ENCODE results near the gene EPS8. TPM values are rescaled to one million over a fixed set of nuclear protein-coding genes. Genes with fewer than 3 reads are reported as not detected.
"Not testable (repeated sequence)": the region's sequence is repeated elsewhere in the genome, so short reads cannot be mapped to it uniquely, and the experiment has no call there.

Gene EPS8
- polyA plus RNA-seq, 4 donors: 61.1 to 65.8 (median 61.9) TPM

DNA sequence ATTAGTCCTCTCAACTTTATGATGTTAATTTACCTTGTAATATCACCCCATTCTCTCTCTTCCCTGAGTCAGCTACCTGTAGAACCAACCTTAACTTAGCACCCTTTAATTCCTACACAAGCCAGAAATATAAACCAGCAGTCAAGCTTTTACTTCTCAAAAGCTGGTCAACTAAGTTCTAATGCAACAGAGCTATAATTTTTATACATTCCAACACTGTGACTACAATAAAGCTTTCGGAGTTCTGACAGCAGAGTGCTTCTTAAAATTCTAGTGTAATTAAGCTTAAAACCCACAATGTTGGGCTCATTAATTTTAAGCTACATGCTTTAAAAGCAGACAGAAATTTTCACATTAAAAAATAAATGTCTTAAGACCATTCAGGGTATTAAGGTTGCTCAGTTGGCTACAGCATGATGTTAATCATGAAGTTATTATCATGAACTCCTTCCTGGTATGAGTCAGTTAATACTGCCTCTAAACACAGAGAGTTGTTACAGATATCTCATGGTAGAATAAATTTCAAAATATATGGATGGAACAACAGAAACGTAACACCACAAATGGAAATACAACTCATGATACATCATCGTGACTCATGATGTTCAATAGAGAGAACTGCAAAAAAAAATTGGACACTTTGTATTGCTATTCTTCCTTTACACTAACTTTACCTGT, 126.7 kb downstream of the EPS8 start:
- DNase-seq (ENCODE audit: low read depth in 4 of 4, low spot score in 3 of 4): no peak

DNA sequence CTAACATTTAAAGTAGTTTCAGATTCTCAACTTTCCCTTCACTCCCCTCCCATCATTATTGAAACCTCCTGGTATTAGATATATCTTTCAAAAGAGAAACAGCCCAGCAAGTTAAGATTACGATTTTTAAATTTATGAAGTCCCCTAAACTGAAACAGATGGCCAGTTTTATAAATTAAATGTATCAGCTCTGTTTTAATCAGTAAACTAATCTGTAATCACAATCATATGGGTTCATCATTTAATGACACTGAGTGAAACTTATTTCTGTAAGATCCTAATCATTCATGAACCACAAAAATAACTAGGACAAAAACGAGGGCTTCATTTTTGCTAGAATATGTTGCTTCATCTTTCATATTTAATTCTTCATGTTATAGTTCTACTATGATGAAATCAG, 137.8 kb downstream of the EPS8 start:
- DNase-seq (ENCODE audit: low read depth in 4 of 4, low spot score in 3 of 4): no peak

DNA sequence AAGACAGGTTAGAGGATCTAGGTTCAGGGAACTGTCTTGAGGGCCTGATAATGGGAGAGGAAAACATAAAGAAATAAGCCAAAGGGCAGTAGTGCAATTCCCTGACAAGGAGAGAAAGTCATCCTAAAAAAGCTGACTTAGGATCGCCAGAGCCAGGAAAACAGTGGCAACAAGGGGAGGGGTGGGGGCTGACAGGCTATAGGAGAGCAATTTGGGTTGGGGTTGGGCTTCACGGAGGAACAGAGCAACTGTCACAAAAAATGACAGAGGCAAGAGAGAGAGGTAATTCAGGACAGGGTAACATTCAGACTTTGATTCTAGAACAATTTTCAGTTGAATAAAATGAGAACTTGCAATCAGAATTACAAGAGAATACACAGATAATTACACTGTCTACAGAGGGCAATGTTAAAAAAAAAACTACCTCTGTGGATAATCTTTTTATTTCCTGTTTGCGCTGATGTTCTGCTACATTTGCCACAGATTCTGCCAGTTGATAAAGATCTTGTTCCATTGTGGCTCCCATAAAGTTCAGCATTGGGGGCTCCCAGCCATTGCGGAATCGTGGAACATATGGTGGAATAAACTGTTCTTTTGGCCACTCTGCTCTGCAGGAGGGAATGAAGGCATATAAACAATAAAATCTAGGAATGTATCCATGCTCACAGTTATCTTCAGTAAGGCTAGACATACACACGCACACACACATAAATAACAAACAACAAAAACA, 138.6 kb downstream of the EPS8 start:
- no peak for DNase-seq (ENCODE audit: low read depth in 4 of 4, low spot score in 3 of 4)

DNA sequence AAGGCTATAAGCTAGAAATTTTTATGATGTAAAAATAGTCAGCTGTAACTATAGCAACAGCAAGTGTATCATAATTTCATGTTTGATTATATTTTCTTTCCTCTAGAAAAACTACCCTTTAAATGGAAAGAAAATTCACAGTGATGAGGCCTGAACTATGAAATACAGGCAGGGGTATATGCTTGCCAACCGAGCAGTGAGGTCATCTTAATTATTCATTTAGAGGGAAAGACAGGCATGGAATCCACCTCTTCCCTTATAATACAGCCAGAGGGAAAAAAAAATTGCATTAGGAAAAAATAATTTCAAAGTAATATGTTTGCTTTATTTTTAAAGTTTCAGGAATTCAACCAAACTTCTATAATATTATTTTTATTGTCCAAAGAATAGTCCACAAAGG, 139.8 kb downstream of the EPS8 start:
- DNase-seq (ENCODE audit: low read depth in 4 of 4, low spot score in 3 of 4): no peak

DNA sequence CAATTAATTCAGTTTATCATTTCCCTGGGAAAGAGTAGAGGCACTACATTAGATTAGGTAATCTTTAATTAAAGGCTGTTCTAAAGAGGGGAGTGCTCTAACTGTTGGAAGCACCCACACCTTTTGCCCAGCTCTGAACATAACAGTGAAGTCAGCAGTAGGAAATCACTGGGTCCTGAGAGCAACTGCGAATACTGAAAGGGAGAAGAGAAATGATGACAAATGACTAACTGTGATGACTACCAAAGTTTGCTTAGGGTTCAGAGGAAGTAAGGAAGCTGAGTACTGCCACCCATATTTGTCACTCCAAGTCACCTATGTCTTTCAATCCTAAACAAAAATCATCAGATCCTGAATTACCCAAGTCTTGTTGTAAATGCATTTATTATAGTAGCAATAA, 140.6 kb downstream of the EPS8 start:
- no peak for DNase-seq (ENCODE audit: low read depth in 4 of 4, low spot score in 3 of 4)

DNA sequence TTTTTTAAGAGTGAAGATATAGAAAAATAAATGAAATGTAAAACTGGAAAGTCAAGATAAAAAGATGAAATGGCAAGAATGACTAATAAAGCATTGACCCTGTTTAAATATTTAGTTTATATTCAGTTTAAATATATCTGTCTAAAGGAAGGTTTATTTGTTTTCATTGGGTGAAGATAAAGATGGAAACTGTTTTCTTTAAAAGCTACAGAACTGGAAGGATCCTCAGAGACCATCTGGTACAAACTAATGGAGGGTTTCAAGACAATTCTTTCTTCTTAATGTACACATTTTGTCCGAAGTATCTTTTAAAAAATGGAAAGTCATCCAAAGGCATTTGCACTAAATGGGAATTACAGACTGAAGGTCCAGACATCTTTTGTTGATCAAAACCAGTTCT, 142.6 kb downstream of the EPS8 start:
- no peak for DNase-seq (ENCODE audit: low read depth in 4 of 4, low spot score in 3 of 4)

DNA sequence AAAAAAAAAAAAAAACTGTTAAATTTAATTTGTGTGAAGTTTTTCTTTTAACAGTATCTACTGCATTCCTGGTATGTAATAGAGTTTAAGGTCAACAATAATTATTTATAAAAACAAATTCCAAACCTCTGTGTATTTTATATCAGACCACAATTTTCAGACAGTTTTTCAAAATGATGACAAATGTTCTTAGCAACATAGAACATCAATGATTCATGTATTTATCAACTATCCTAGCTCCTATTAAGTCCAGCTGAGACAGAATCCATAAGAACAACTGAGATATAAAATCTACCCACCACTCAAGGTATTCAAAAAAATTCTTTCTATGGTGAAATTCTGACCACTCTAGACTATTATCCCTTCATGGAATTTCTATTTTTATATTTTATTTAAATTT, 144.5 kb downstream of the EPS8 start:
- DNase-seq (ENCODE audit: low read depth in 4 of 4, low spot score in 3 of 4): no peak

DNA sequence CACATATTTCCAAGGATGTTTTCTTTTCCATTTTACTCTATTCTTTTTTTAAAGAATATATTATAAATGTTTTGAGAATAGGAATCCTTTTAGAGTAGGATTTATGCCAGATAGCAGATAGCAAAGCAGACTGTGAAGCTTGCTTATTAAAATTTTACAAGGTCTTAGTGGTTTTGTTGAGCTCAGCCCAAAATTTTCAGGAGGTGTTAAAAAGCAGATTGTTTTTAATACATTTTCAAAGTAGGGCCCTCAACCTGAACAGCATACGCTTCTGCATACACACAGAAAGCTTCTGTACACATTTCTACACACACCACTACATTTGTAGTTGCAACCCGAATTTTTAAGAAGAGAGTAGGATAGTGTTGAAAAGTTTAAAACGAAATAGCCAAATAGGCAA, 151.0 kb downstream of the EPS8 start:
- no peak for DNase-seq (ENCODE audit: low read depth in 4 of 4, low spot score in 3 of 4)

DNA sequence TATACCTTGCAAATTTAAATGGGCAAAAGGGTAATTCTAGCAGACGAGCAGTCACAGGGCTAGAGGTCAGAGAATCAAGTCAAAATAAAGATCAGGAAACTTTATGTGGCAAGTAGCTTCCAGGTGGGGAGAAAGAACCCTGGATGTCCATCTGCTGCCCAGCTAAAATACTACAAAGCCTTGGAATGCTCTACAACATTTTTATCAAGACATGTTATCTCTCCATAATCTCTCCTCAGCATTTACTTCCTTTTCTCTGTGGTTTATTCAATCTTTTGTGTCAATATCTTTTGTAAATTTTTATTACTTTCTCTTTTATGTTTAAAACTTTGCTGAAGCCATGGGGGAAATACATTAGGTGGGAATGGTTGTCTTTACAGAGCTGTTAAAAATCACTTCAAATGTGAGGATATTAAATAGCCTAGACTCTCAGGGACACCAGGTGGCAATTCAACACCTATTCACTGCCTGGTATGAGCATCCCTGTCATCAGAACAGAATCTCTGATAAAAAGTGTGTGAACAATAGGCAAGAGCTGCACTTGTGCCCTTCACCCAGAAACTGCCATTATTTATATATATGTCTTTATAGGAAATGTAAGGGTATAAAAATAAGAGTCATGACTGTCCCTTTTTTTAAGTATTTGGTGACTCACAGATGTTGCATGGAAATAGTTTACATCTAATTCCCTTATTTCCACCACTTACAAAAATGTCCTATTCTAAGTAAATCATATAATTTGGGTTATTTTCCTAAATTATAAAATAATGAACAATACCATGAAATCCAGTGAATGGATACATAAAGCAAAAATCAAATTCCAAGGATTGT, 152.9 kb downstream of the EPS8 start:
- no peak for DNase-seq (ENCODE audit: low read depth in 4 of 4, low spot score in 3 of 4)

DNA sequence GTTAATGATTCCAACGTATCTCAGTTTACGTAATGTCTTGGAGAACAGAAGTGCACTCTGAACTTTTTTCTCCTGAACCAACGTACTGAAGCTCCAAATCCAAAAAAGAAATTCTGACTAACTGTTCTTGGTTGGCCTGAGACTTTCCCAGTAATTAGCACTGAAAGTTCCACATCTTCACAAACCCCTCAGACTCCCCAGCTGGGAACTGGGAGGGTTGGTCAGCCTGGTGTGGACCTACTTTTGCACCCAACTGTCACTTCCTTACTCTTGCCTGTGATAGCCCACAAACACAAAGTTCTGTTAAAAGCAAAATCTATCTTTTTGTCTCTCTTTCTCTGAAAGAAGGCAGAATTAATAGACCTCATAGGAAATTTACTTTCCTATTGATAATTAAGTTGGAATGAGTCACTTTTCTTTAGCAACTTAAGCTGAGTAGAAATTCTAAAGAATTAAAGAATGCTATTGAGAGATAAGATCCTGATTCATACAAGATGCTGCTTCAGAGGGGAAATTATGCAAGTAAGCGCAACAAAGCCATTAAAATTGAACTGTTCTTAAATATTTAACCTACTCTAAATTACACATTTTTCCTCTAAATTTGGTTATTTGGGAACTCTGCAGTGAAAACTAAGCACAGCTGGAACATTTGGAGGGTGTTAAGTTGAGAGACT, 155.0 kb downstream of the EPS8 start:
- DNase-seq (ENCODE audit: low read depth in 4 of 4, low spot score in 3 of 4): no peak

DNA sequence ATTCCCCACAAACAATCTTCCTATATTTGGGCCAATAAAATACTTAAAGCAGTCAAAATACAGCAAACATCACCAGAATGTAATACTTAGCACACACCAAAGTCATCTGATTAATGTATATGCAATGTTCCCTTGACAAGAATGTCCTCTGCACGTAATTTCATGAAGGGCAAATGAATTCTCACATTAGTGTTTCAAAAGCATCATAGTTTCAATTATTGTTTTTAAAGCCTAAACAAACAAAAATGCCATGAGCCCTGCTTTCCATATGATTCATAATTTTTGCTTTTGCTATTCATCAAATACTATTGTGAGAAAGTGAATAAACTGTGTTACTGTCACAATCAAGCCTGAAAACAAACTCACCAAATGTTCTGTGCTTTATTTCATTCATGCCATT, 156.0 kb downstream of the EPS8 start:
- no peak for DNase-seq (ENCODE audit: low read depth in 4 of 4, low spot score in 3 of 4)

DNA sequence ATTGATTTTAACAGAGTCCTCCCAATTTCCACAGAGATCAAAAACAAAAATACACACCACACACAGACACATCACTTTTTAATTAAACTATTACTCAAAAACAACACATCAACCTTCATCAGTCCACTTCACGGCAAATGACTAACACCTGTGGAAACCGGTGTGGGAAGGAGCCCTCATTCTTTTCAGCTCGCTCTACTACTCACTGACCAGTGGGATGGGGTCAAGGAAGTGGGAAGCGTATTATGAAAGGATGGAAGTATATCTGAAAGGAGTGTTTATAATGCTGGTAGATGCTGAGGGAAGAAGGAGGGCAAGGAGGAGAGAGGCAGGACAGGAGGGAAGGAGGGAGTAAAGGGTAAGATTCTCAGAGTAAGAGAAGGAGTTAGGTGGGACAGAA, 156.5 kb downstream of the EPS8 start:
- DNase-seq (ENCODE audit: low read depth in 4 of 4, low spot score in 3 of 4): no peak

DNA sequence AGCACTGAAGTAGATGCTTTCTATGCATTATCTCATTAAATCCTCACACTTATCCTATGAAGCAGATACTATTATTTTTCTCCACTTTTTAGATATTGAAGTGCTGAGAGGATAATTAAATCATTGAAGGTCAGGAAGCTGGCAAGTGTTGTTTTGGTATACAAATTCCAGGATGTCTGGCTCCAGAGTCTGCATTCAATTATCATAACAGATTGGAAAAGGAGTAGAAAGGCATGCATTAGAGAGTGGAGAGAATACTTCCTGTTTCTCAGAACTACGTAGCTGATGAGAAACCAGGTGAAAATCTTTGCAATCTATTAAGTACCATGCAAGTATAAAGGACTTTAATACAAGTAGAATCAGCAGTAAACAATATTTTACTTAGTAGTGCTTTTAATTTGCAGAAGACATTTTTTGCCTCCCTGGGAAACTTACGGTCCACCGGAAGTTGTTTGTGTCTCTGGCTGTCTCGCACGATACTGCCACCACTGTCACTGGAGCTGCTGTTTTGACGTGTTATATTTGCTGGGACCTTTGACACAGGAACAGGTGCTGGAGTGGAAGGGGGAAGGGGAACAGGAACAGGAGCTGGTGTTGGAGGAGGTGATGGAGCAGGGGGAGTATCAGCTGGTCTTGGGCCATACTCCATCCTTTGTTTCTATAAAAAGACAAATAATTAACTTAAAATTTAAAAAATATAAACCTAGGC, 158.0 kb downstream of the EPS8 start:
- DNase-seq (ENCODE audit: low read depth in 4 of 4, low spot score in 3 of 4): no peak

DNA sequence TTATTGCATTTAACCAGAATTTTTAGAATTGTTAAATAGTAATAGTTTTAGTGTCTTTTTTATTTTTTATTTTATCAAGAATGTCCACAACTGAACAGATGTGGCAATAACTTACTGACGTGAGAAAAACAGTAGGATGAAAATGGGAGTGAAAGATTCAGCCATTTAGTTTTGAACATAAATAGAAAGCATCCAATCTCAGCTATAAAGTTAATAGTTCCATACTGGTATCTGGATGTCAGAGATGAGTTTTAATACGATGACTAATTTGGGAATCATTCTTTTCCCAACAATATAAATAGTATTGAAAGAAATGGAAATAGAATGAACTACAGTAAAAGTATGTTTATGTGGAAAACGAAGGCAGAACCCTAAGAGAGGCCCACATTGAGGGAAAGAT, 159.4 kb downstream of the EPS8 start:
- no peak for DNase-seq (ENCODE audit: low read depth in 4 of 4, low spot score in 3 of 4)

DNA sequence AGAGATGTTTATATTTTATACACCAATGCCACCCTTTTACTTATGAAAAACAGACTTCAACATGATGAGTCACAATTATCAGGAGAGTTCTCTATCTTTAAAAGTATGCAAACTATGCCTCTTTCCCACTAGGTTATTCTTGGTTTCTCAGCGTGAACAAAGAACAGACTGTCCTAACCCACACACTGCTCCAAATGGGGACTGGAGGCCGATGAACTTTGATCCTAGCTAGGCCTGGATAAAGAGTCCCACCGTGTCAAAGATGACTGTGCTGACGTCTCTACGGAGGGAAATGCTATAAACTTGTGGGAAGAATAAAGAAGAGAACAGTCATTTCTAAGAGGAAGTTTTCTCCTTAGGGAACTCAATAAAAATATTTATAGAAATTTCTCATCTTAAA, 160.1 kb downstream of the EPS8 start:
- no peak for DNase-seq (ENCODE audit: low read depth in 4 of 4, low spot score in 3 of 4)

DNA sequence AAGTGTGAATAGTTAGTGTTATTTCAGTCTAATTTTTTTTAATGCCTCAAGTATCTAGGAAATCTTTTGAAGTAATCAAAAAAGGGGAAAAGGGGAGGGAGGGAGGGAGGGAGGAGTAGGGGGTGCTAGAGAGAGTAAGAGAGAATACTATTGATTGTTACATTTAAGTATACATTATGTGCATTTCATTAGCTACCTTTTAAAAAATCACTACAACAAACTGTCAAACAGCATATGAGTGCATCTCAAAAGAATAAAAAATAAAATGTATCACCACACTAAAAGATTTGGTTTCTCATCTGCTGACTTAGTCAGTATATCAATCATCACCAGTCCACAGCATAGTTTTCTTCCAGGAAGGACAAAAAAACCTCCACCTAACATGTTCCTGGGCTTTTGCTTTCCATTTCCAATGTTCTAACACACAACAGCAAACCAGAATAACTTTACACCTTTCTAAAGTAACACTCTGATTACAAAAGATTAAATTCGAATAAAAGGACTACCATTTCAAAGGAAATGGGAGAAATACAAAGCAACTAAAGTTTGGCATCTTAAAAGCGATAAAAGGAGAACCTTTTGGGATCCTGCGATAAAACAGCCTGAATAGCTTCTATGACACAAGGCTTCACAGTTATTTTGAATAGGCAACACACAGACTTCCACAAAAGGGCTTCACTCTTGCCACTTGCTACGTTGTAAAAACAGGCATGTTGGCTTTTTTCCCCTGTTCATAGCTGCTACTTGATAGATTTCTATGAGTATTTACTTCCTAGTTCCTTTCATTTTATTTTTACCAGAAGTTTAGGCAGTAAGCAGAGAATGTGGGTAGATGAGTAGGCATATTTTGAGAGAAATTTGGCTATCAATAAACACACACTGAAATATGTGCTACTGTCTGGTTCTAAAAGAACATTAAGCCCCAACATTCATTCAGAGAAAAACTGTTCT, 160.9 kb downstream of the EPS8 start:
- no peak for DNase-seq (ENCODE audit: low read depth in 4 of 4, low spot score in 3 of 4)

DNA sequence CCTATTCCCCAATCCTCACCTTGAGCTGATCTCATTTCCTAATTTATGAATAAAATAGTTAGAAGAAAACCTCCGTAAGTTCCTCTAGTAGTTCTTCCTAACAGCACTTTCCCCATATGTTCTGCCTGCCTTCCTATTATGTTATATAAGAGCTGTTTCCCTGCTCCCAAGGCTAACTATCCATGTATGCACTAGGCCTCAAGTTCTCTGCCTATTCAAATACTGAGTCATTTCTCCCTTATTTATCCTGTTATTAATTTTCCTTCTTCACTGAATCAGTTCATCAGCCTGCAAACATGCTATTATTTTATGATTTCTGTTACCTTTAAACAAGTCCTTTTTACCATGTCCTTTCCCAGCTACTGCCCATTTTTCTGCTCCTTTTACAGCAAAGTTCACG, 164.1 kb downstream of the EPS8 start:
- no peak for DNase-seq (ENCODE audit: low read depth in 4 of 4, low spot score in 3 of 4)

DNA sequence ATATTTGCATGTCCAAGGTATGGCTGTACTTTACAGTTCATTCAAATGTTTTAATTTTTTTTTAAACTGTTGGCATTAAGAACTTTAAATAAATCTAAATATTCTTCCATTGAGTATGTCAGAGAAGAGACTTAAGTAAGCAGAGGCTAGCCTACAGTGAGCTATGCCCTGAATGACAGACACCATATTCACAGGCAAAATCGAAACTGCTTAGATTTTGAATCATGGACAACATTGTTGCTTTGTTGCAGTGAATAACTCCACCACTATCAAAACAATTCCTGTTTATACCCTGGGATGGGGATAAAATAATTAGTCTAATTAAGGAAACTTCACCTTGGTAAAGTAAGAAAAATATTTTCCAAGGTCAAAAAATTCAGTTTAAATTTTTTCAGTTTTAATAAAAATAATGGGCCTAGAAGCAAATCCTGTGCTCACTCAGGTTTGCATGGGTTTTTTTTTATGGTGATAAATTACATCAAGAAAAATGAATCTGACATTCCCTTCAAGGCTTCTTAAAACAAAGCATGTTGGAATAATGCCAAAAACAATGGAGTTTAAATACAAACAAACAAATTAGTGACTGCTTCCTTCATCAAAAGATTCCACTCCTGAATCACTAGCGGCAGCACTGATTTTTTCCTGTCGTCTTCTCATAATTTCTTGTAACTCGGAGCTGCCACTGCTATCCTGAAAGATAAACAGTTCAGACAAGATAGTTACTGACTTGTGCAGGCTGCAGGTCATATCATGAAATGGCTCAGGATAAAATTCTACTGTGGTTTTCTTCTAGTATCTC, 168.2 kb downstream of the EPS8 start:
- DNase-seq (ENCODE audit: low read depth in 4 of 4, low spot score in 3 of 4): no peak

DNA sequence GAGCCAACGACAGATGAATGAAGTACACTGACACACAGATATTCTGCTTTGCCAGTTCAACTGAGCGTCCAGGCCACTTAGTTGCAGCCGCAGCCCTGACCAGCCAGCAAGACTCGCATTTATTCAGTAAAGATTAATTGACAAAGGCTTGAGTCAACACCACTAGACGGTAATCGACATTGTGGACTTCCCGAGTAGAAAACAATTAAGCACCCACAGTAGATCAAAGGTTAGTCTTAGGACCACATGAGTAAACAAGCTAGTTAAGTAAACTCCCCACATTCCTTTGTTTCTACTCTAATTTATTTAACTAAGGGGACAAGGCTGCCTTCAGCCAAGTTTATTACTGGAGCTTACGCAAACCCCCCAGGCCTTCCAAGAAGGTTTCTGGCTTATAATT, 172.7 kb downstream of the EPS8 start:
- not testable (repeated sequence) for DNase-seq (ENCODE audit: low read depth in 4 of 4, low spot score in 3 of 4)
